Germinal center (tissue), 1 donor: ENCODE results near the gene PRDM16.

Experiments
- DNase-seq: peaks from one replicate; pipeline ENCODE4 v3.0.0; 2012; ENCODE audit warnings: mixed read lengths, low spot score

The PRDM16 gene

DNA sequence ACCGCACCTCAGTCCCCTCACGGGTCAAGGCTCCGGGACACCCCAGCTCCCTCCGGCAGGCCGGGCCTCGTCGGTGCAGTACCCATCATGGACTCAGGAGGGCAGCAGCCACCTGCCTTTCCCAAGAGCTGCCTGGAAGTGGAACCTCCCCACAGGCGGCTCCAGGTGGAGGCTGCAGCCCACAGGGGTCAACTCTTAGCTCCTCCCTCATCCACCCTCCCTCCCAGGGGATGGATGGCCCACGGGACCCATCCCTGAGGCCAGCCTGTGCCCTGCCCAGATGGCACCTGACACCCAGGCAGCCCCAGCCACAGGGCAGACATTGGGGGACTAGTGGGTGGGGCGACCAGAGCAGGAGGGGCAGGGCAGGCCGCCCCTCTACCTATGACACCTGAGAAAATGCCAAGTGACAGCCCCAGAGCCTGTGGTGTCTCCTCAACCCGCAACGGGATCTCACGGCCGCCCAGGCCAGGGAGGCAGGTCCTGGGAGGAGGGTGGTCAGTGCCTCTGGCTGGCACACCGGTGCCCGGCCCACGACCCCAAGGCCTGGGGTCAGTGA lies 384.3 kb downstream of the PRDM16 start:
- DNase-seq = peak; percentile 82

DNA sequence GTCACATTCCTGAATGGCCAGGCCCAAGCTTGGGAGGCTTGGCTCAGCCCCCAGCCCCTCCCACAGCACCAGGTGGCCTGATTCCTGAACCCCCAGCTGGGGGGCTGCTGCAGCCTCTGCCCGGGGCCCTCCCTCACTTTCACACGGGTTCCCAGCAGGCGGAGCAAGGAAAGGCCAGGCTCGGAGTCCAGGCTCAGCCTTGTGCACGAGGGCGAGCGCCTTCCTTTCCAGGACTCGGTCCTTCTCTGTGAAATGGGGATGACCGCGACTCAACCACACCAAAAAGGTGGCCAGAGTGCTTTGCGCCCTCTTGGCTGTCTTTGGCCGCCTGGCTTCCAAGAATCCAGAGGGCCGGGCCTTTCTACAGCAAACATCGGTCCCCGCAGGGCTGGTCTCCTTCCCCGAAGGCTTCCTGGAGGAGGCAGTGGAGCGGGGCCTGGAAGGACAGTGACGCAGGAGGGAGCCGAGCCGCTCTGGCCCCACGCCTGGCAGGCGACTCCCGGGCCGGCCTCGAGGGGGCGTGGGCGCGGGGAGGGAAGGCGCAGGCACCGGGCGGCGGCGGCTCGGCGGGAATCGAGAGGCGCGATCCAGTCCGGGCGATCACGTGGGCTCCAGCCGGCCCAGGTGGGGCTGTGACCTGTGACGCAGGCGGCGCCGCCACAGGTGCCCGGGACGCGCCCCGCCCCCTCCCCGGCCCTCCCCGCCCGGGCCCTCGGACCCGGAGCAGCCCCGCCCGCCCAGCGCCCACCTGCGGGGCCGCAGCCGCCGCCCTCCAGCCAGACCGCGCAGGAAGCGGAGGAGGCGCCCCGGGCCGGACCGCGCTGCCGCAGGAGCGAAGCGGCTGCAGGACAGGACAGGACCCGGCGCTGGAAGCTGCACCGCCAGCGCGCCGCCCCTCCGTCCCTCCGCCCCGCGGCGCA lies 385.1 kb downstream of the PRDM16 start, which contains the start of gene ARHGEF16:
Gene ARHGEF16, plus strand, starts transcription at position 775 of the 920 bp plus-strand sequence. CDS start 8,420 bp downstream, outside the sequence.
- DNase-seq = peak; percentile 59

DNA sequence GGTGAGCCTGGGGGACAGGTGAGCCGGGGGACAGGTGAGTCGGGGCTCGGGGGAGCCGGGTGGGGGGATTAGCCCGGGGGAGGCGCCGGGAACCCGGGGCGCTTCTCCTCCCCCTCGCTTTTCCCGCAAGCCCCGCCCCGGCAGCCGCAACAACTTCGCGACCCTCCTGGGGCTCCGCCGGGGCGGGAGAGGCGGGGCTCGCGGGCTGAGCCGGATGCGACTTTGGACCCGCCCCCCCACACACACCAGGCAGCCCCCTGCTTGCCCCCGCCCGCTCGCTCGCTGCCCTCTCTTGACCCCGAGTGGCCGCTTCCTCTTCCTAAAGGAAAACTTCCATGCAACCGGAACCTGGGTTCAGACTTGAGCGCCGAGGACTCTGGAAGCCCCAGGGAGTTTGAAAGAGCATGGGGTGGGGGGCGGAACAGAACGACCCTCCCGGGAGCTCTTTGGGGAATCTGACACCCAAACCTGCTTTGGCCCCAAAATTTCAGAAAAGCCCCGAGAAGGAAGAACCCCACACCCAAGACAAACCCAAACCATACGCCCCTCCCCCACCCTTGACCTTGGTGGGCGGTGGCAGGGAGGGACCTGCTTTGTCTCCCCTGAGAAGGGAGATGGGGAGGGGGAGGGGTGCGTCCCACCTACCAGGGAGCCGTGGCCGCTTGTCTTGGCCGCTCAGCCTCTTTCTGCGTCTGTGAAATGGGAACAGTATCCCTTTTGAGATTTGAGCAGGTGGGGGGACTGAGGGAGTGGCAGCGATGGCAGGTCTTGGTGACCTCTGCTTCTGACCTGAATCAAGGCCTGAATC lies 386.0 kb downstream of the PRDM16 start:
- DNase-seq = peak; percentile 30

- no peak for DNase-seq
Measured at GRCh38 chr1:3455670-3456448, 386.9 kb downstream of the PRDM16 start.

GRCh38 chr1:3456449-3456963 lies 387.5 kb downstream of the PRDM16 start:
- no peak for DNase-seq

DNA sequence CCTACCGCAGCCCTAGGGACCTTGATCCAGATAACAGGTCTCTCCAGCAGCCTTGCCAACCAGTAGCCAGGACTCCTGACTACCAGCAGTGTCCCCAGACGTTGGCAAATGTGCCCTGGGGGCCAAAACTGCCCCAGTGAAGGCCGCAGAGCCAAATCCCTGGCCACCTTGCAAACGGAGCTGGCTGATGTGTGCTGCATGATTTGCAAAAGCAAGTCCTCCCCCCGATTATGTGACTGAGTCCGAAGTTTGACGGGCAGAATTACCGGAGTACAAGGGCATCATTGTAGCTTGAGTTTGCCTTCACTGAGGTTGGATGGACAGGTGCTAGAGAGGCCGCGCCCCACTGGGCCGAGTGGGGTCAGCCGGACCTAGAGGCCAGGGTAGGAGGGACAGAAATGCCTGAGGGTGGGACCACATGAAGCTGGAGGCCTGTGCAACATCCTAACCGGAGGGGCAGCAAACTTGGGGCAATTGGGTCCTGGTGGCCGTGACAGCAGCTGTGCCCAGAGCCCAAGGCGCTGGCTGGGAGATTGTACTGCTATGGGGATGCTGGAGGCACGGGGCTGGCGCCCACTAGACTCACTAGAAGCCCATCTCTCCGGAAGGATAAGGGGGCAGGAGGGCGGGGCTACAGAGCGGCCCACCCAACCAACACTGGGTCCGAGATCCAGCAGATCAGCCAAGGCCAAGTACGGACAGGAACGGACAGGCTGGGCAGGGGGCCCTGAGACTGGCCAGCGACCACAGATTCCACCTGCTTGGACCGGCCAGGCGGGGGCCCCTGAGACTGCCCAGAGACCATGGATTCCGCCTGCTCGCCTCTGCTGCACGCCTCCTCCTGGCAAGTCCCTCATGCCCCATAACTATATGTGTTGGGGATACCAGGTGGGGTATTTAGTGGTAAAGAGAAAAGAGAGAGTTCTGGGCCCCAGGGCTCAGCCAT lies 388.2 kb downstream of the PRDM16 start:
- DNase-seq = no peak

GRCh38 chr1:3457910-3458883 lies 389.2 kb downstream of the PRDM16 start:
- no peak for DNase-seq

GRCh38 chr1:3459051-3459908 lies 390.3 kb downstream of the PRDM16 start:
- DNase-seq = no peak

DNA sequence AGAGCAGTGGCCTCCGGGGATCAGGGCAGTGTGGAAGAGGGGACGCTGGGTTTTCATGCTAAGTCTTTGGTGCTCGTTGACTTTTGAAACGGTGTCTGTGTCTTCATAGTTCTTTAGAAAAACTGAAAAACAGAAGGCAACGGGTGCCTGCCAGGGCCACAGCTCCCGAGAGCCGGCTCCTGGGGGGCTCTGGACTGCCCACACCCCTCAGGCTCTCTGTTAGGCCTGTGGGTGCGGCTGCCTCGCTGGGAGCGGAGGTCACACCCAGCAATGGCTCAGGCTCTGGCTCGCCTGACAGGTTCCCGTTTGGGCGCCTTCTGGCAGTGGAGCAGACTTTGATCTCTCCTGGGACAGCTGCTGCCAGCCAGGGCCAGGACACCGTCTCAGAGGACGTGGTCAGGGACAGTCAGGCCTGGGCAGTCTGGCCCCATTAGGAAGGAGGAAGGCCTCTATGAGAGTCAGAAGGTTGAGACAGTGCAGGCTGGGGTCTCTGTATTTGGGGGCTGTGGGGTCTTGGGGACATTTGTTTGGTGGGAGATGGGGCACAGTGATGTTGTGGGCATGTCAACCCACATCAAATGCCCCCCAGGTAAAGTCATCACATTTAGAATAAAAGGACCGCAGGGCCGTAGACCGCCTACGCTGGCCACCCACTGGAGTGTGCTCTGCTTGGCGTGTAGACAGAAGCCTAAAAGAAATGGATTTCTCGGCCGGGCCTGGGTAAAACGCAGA lies 391.1 kb downstream of the PRDM16 start:
- no peak for DNase-seq

- no peak for DNase-seq
Measured at GRCh38 chr1:3460672-3461131, 391.7 kb downstream of the PRDM16 start.

DNA sequence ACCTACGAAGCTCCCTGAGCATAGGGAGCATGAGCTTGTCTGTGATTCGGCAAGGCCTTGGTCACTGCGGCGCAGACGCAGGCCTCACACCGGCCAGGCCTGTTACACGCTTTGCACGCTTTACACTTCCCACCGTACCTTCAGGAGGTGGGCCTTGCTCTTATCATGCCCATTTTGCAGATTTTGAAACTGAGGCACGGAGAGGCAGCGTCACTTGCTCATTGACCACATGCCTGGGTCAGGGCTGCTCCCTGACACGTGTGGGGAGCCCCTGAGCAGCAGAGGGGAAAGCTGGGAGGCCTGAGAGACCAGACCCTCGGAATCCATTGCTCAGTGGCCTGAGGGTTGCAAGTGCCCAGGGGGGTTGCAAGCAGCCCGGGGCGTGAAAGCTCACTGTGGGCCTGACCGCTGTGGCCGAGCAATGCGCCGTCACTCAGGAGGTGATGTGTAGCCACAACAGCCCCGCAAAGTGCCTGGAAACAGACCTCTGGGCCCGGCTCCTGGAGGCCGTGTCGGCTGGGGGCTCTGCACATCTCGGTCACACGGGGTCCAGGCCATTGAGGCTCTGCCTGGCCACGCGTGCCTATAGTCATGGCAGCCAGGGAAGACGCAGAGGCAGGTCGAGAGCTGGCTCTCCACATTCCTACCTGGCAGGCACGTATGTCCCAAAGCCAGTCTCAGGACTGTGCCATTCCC lies 392.4 kb downstream of the PRDM16 start:
- DNase-seq = no peak

GRCh38 chr1:3461934-3462275 lies 392.9 kb downstream of the PRDM16 start:
- DNase-seq = no peak

DNA sequence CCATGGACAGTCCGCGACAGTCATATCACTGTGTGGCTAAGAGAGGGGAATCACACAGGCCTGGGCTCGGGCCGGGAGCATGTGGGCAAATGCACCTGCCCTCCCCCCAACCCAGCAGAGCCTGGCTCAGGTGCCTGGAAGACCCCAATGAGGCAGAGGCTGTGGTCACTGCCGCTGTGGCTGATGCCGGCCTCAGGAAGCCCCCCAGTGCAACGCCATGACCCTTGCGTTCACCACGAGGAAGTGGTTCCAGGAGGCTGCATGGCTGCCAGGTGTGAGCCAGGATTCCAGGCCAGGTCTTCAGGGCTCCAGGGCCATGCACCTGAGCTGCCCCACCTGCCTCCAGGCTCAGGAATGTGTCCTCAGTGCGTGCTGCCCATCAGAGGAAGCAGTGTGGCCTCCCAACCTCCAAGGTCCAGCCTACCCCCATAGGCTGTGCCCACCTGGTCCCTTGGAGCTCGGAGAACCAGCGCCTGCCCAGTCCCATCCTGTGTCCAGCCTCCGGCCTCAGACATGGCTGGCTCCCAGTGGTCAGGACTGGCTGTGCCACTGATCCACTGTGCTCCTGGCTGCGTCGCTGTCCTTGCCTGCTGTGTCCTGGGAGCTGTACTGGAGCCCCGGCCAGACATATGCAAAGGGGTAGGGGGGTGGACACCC lies 393.5 kb downstream of the PRDM16 start:
- no peak for DNase-seq

DNA sequence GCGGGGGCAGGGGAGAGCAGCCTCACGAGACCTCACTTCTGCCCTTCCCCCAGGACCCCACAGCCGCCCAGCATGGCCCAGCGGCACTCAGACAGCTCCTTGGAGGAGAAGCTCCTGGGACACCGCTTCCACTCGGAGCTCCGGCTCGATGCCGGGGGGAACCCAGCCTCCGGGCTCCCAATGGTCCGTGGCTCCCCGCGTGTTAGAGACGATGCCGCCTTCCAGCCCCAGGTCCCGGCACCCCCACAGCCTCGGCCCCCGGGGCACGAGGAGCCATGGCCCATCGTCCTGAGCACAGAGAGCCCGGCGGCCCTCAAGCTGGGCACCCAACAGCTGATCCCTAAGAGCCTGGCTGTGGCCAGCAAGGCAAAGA lies 394.0 kb downstream of the PRDM16 start:
- no peak for DNase-seq

DNA sequence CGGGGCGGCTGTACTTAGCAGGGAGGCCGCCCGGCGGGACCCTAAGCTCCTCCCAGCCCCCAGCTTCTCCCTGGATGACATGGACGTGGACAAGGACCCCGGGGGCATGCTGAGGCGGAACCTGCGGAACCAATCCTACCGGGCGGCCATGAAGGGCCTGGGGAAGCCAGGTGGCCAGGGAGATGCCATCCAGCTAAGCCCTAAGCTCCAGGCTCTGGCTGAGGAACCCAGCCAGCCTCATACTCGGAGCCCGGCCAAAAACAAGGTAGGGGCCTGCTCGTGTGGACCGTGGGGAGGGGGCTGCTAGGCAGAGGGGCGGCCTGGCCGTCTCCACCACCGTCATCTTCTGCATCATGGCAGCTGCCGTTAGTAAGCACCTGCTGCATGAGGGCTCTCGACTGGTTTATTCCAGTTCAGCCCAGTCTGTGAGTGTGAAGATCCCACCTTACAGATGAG lies 394.4 kb downstream of the PRDM16 start:
- no peak for DNase-seq
